ENCODE measurements around the gene OTUD5. TPM values are rescaled to one million over a fixed set of nuclear protein-coding genes. Genes with fewer than 3 reads are reported as not detected.

Gene OTUD5
- total RNA-seq, 8 experiments from 2014 or later: 22.0 to 49.8 (median 36.6) TPM

Other genes starting within 250 kb of the OTUD5 start
- not detected for gene GLOD5, start 195.9 kb downstream of the OTUD5 start, total RNA-seq
- not detected for gene GATA1, start 171.0 kb downstream of the OTUD5 start, total RNA-seq
- gene HDAC6, start 155.5 kb downstream of the OTUD5 start, total RNA-seq: 100 to 1,000 TPM in 1 of 8 experiments, 10 to 100 TPM in 7; 29.7 to 104 (median 62.2) TPM
- gene ERAS, start 131.1 kb downstream of the OTUD5 start, total RNA-seq: under 1 TPM in 7 of 8 experiments, not detected in 1; 0.27 to 0.90 (median 0.46) TPM
- 100 to 1,000 TPM in 1 of 8 experiments, 10 to 100 TPM in 6, 1 to 10 TPM in 1; 4.0 to 103 (median 33.2) TPM for gene PCSK1N, start 122.0 kb downstream of the OTUD5 start, total RNA-seq
- gene TIMM17B, start 59.8 kb downstream of the OTUD5 start, total RNA-seq: 100 to 1,000 TPM in 1 of 8 experiments, 10 to 100 TPM in 7; 40.6 to 102 (median 72.9) TPM
- 100 to 1,000 TPM in 3 of 8 experiments, 10 to 100 TPM in 5; 73.0 to 123 (median 99.1) TPM for gene PQBP1, start 59.7 kb downstream of the OTUD5 start, total RNA-seq
- 10 to 100 TPM; 15.1 to 38.3 (median 23.8) TPM for gene SLC35A2, start 46.0 kb downstream of the OTUD5 start, total RNA-seq
- gene PIM2, start 38.6 kb downstream of the OTUD5 start, total RNA-seq: 10 to 100 TPM in 4 of 8 experiments, 1 to 10 TPM in 4; 6.9 to 20.3 (median 9.5) TPM
- gene KCND1, start 14.2 kb upstream of the OTUD5 start, total RNA-seq: 1 to 10 TPM in 6 of 8 experiments, under 1 TPM in 2; 0.65 to 3.1 (median 1.5) TPM
- 10 to 100 TPM; 24.2 to 69.0 (median 44.8) TPM for gene GRIPAP1, start 44.7 kb upstream of the OTUD5 start, total RNA-seq
- 10 to 100 TPM in 7 of 8 experiments, 1 to 10 TPM in 1; 9.7 to 43.2 (median 24.4) TPM for gene TFE3, start 85.8 kb upstream of the OTUD5 start, total RNA-seq
- gene CCDC120, start 101.4 kb upstream of the OTUD5 start, total RNA-seq: 1 to 10 TPM in 7 of 8 experiments, under 1 TPM in 1; 0.15 to 5.7 (median 3.9) TPM
- 10 to 100 TPM in 7 of 8 experiments, 1 to 10 TPM in 1; 9.9 to 29.1 (median 14.2) TPM for gene PRAF2, start 116.4 kb upstream of the OTUD5 start, total RNA-seq
- gene WDR45, start 122.3 kb upstream of the OTUD5 start, total RNA-seq: 10 to 100 TPM; 20.7 to 97.3 (median 44.5) TPM
- 10 to 100 TPM; 16.3 to 29.8 (median 20.1) TPM for gene GPKOW, start 166.1 kb upstream of the OTUD5 start, total RNA-seq
- 1 to 10 TPM in 6 of 8 experiments, under 1 TPM in 2; 0.57 to 2.7 (median 1.4) TPM for gene MAGIX, start 205.2 kb upstream of the OTUD5 start, total RNA-seq
- 10 to 100 TPM in 3 of 8 experiments, 1 to 10 TPM in 5; 1.2 to 21.9 (median 6.0) TPM for gene PLP2, start 214.3 kb upstream of the OTUD5 start, total RNA-seq
- 10 to 100 TPM in 2 of 8 experiments, 1 to 10 TPM in 2, under 1 TPM in 4; 0.33 to 11.8 (median 1.1) TPM for gene PRICKLE3, start 228.8 kb upstream of the OTUD5 start, total RNA-seq
- gene SYP, start 242.6 kb upstream of the OTUD5 start, total RNA-seq: 100 to 1,000 TPM in 1 of 8 experiments, 10 to 100 TPM in 4, 1 to 10 TPM in 2, under 1 TPM in 1; 0.92 to 144 (median 71.8) TPM

Data from motor neuron (in vitro differentiated cells).